HG03439 (cell line): ENCODE results near the gene SPACA9.
A peak's percentile ranks its signal among the peaks of the same experiment; 100 is the strongest.

Experiments
- ATAC-seq: cut with Tn5 transposase; IDR thresholded peaks from one replicate; pipeline ENCODE4 v1.9.1; 2021; ENCODE audit warnings: mild to moderate bottlenecking, moderate library complexity; ENCODE audit not compliant: unreplicated experiment

Gene SPACA9

GRCh38 chr9:132892400-132892799, 13.7 kb downstream of the SPACA9 start:
- no peak for ATAC-seq

- no peak for ATAC-seq
These were observed 15.6 kb downstream of the SPACA9 start for GRCh38 chr9:132894346-132894745.

GRCh38 chr9:132894862-132895835, 16.5 kb downstream of the SPACA9 start:
- no peak for ATAC-seq

- ATAC-seq: no peak
These were observed 17.6 kb downstream of the SPACA9 start for GRCh38 chr9:132896264-132896663.

GRCh38 chr9:132896906-132897305, 18.2 kb downstream of the SPACA9 start:
- ATAC-seq: no peak

GRCh38 chr9:132898051-132898450, 19.4 kb downstream of the SPACA9 start:
- ATAC-seq: no peak

GRCh38 chr9:132901858-132902831, 23.4 kb downstream of the SPACA9 start:
- peak; percentile 63 for ATAC-seq

GRCh38 chr9:132903574-132904492, 25.1 kb downstream of the SPACA9 start:
- no peak for ATAC-seq

- no peak for ATAC-seq
These were observed 27.0 kb downstream of the SPACA9 start for GRCh38 chr9:132905726-132906125.

- no peak for ATAC-seq
These were observed 29.9 kb downstream of the SPACA9 start for GRCh38 chr9:132908635-132909034.

- no peak for ATAC-seq
These were observed 30.6 kb downstream of the SPACA9 start for GRCh38 chr9:132909311-132909710.

GRCh38 chr9:132910376-132910775, 31.7 kb downstream of the SPACA9 start:
- no peak for ATAC-seq

GRCh38 chr9:132912131-132912530, 33.4 kb downstream of the SPACA9 start:
- no peak for ATAC-seq

- no peak for ATAC-seq
These were observed 36.2 kb downstream of the SPACA9 start for GRCh38 chr9:132914924-132915323.

GRCh38 chr9:132919614-132920268, 41.0 kb downstream of the SPACA9 start:
- ATAC-seq: no peak

GRCh38 chr9:132923346-132923902, 44.7 kb downstream of the SPACA9 start:
- no peak for ATAC-seq

- no peak for ATAC-seq
These were observed 49.0 kb downstream of the SPACA9 start for GRCh38 chr9:132927704-132928103.

- no peak for ATAC-seq
These were observed 52.6 kb downstream of the SPACA9 start for GRCh38 chr9:132931178-132931735.

GRCh38 chr9:132935026-132935425, 56.3 kb downstream of the SPACA9 start:
- no peak for ATAC-seq
